Measurements from ENCODE around the gene SMARCD1. TPM values are rescaled to one million over a fixed set of nuclear protein-coding genes. Genes with fewer than 3 reads are reported as not detected.

Gene SMARCD1
- total RNA-seq = 47.7 and 48.5 TPM in 2 replicates

GRCh38 chr12:50084775-50085614 is at the start of gene SMARCD1:
Gene SMARCD1 (plus strand): TSS chr12:50085342. CDS start chr12:50085370, 28 bp downstream.

DNA sequence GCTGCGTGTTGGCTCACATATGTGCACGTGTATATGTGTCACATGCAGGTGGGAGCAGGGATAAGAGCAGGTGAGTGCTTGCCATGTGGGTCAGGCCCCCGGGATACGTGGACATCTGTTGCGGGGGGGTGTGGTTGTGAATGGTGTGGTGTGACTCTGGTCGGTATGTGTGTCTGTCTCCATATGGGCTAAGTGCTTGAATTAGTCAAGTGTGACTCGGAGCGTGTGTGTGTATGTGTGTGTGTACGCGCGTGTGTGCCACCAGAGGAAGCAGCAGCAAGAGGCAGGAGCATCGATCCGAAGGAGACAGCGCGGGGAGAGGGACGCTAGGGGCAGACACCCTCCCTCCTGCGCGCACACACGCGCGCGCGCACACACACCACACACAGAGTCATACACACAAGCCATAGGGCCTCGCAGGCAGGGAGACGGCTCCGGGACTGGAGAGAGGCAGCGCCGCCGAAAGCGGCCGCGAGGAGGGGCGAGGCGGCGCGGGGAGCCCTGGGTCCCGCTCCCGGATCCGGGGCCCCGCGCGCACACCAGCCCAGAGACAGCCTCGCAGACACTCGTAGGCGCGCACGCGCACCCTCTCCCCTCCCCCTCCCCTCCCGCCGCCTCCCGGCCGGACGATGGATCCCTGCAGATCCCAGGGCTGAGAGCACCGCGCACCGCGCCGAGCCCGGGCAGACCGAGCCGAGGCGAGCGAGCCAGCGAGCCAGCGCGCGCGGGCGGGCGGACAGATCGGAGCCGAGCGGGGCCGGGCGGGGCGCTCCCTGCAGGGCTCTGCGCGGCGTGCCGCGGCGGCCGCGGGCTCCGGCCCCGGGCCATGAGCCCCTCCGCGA is 27.9 kb upstream of the SMARCD1 start, which contains the start of gene ASIC1:
TSS of gene ASIC1 (plus strand) at position 597 of the 842 bp plus-strand sequence. CDS start 1,171 bp downstream, outside the sequence.

DNA sequence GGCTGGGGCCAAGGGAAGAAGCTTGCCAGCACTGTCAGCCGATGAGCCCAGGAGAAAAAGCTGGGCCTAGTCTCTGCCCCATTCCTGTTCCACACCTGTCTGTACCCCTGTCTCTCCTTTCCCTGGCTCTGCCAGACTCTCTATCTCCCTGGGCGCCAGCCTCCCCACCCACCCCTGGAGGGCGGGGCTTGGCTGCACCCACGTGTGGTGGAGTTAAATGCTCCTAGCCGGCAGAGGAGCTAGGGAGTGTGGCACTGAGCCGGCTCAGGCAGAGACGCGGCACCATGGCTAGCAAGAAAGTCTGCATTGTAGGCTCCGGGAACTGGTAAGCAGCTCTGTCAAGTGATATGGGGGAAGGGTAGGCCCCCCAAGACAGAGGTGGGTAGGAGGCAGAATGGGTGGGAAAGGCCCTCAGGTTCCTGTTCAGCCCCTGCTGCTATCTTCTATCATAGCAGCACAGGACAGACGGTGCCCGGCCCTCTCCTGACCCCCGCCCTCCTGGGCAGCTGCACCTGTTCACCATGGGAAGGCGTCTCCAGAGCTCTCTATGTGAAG is 18.7 kb downstream of the SMARCD1 start, which contains the start of gene GPD1:
TSS of gene GPD1 (plus strand) at position 242 of the 555 bp plus-strand sequence. CDS start at position 285, 43 bp downstream.

GRCh38 chr12:50111693-50112455 is 26.7 kb downstream of the SMARCD1 start, which contains the start of gene COX14:
Gene COX14 (plus strand): TSS chr12:50112236. CDS start chr12:50120044, 7,808 bp downstream.

Other genes with a start within 250 kb of the SMARCD1 start
- gene BCDIN3D, start 242.2 kb upstream of the SMARCD1 start, total RNA-seq = 5.0 and 5.1 TPM in 2 replicates
- 3.0 and 5.2 TPM in 2 replicates for gene FAIM2, start 181.4 kb upstream of the SMARCD1 start, total RNA-seq
- not detected in 2 replicates for gene AQP2, start 134.6 kb upstream of the SMARCD1 start, total RNA-seq
- 0.13 TPM in 1 of 2 replicates, not detected in the other for gene AQP5, start 123.5 kb upstream of the SMARCD1 start, total RNA-seq
- not detected in 2 replicates for gene AQP6, start 112.4 kb upstream of the SMARCD1 start, total RNA-seq
- 55.5 and 71.2 TPM in 2 replicates for gene RACGAP1, start 59.8 kb upstream of the SMARCD1 start, total RNA-seq
- gene ASIC1, start 27.7 kb upstream of the SMARCD1 start, total RNA-seq = 3.6 and 3.7 TPM in 2 replicates
- gene GPD1, start 18.7 kb downstream of the SMARCD1 start, total RNA-seq = 0.11 and 0.13 TPM in 2 replicates
- 28.9 and 37.8 TPM in 2 replicates for gene COX14, start 26.9 kb downstream of the SMARCD1 start, total RNA-seq
- 43.2 and 45.5 TPM in 2 replicates for gene CERS5, start 82.0 kb downstream of the SMARCD1 start, total RNA-seq
- gene LIMA1, start 198.2 kb downstream of the SMARCD1 start, total RNA-seq = 601 and 610 TPM in 2 replicates